ENCODE measurements around the gene CHD2.
"Not testable (repeated sequence)": the region's sequence is repeated elsewhere in the genome, so short reads cannot be mapped to it uniquely, and the experiment has no call there.

CHD2 gene

GRCh38 chr15:92906563-92907081 is 6.5 kb downstream of the CHD2 start:
- DNase-seq (ENCODE audit: low read depth) = no peak

DNA sequence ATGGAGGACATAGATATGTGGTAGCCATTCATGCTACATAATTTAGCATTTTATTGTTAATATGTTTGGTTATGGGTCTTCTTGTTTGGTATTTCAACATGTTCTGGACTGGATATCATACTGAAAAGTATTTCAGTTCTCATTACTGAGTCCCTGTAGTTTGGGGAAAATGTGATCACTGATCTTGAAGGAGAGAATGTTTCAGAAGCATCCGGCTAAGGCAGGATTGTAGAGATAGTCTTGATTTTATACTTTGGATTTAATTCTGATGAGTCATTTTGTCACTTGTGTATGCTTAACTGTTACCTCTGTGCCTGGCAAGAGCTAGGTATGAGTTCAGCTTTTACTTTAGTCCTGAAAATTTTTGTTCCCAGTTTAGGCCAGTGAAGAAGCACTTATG is 7.1 kb downstream of the CHD2 start:
- no peak for DNase-seq (ENCODE audit: low read depth)

DNA sequence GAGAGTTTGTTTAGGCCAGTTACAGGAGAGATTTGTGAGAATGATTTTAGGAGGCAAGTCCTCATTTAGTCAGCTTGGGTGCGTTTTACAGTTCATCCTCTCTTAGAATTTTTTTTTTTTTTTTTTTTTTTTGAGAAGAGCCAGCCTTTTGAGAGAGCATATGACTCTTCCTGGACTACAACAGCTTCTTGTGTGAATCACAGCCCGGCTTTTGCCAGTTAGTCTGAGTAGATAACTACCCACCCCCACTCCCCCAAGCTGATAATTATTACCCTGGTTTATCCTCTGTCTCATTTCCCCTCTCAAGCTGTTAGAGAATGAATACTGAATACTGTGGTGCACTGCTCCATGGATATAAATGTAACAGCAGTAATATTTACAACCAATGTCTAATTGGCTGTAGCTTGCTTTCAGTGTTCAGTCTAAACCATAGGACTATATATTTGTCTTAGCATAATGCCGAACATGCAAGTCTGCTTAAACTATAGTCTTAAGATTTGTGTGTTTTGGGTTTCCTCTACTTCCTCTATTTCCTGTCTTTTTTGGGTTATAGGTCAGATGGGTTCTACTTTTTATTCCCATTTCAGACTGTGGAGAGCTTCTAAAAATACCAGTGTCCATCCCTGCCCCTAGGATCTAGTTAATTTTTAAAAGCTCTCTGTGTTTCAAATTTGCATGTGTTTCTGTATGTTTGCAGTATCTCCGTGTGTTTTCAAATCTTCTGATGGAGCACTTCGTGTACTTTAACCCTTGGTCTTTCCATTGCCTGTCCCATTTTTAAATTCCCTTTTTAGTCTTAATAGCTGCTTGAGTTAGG is 8.0 kb downstream of the CHD2 start:
- DNase-seq (ENCODE audit: low read depth) = no peak

GRCh38 chr15:92908713-92909057 is 8.6 kb downstream of the CHD2 start:
- no peak for DNase-seq (ENCODE audit: low read depth)

DNA sequence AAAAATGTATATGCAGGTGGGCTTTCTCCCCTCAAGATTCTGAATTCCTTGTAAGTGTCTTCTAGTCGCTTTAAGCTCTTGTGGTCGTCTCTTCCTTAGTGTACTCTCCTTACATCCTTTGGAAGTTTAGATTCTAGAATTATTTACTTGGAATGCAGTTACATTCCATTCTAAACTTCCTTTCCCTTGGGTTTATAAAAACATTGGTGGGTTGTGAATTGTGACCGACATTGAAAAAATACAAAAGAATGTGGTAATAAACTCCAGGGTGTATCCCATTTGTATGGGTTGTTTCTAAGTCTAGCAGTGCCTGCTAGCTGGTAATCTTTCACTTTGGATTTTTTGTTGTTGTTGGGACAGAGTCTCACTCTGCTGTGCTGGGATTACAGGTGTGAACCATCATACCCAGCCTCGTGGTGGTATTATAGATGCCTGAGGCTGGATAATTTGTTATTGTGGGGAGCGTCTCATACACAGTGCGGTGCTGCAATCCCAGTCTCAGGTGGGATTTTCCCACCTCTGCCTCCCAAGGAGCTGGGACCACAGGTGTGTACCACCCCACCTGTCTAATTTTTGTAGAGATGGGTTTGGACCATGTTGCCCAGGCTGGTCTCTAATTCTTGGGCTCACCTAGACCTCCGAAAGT is 9.1 kb downstream of the CHD2 start:
- no peak for DNase-seq (ENCODE audit: low read depth)

GRCh38 chr15:92910451-92910850 is 10.3 kb downstream of the CHD2 start:
- DNase-seq (ENCODE audit: low read depth) = no peak

DNA sequence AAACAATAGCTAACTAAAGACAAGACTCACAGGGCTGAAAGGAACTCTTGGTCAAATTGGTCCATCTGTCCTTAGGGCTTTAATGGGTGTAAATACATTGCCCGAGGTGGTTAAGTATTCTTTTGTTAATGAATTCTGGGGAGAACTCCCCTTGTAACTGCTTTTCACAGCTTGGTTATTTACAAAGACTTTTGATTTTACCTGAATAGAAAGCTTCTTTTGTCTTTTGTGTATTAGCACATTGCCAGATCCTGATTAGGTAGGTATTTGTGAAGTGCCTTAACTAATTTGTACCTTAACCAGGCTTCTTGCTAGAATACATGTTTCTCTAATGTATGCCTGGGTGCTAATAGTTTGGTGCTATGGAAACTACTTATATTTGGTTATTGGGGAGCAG is 14.0 kb downstream of the CHD2 start:
- DNase-seq (ENCODE audit: low read depth) = no peak

GRCh38 chr15:92914768-92915221 is 14.7 kb downstream of the CHD2 start:
- DNase-seq (ENCODE audit: low read depth) = no peak

GRCh38 chr15:92915766-92916435 is 15.8 kb downstream of the CHD2 start:
- no peak for DNase-seq (ENCODE audit: low read depth)

DNA sequence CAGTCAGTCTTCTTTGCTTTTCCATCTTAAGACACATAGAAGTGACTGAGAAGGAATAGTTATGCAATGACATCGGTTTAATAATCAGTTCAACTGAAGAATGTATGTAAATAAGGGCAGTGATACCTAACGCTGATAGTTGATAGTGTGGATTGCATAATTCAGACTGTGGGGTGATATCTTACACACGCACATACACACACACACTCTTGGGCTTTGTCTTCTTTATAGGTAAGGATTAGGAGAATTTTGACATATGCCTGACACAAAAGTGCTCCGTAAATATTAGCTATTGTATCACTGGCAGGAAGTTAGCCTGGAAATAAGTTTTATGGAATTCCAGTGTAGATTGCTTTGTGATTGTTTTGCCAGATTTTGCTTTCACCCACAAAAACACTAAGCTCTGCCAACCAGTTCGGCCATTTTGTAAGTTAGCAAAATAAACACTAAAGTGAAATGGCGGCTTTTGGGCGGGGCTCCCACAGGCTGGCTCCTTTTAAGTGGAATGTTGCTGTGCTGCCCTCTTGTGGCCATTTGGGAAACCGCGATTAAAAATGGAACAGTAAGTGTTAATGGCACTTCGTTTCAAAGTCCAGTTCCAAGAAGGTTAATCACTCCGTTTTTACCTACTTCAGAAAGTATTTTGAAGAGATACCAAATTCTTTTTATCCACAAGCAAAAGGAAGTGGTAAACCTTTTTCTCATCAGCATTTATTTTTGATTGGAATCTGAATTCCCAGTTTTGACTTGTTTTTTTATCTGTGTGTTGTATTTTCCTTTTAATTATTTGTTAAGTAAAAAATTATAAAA is 17.7 kb downstream of the CHD2 start:
- peak; percentile 93 for DNase-seq (ENCODE audit: low read depth)

DNA sequence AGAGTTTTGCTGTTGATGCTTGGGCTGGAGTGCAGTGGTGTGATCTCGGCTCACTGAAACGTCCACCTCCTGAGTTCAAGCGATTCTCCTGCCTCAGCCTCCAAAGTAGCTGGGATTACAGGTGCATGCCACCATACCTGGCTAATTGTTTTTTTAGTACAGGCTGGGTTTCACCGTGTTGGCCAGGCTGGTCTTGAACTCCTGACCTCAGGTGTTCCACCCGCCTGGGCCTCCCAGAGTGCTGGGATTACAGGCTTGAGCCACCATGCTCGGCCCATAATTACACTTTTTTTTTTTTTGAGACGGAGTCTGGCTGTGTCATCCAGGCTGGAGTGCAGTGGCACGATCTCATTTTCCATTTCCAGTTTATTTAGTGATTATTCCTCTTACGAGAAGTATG is 18.8 kb downstream of the CHD2 start:
- not testable (repeated sequence) for DNase-seq (ENCODE audit: low read depth)

DNA sequence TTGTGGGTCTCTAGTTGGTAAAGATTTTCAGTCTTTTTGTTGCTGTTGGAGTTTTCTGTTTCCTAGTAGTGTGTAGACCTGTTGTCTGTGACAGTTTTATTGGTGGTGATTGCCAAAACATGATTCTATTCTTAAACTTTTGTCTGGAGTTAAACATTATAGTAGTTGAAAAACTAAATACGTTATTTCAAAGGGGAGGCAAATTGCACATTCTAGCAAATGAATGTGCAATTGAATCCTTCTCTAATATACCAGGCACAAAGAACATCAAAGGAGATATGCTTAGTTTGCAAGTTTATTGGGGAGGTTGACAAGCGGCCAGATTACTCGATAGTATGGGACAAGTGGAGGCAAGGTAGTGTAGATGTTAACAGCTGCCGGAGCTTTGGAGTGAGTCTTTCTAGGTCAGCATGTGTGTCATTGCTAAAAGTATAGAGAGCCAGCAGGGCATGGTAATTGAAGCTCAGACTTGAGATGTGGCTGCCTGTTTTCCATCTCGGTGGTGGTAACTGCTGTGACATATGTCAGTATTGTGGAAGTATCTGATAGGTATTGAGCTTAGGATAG is 20.6 kb downstream of the CHD2 start:
- DNase-seq (ENCODE audit: low read depth) = no peak

GRCh38 chr15:92921215-92922131 is 21.3 kb downstream of the CHD2 start:
- DNase-seq (ENCODE audit: low read depth) = no peak

DNA sequence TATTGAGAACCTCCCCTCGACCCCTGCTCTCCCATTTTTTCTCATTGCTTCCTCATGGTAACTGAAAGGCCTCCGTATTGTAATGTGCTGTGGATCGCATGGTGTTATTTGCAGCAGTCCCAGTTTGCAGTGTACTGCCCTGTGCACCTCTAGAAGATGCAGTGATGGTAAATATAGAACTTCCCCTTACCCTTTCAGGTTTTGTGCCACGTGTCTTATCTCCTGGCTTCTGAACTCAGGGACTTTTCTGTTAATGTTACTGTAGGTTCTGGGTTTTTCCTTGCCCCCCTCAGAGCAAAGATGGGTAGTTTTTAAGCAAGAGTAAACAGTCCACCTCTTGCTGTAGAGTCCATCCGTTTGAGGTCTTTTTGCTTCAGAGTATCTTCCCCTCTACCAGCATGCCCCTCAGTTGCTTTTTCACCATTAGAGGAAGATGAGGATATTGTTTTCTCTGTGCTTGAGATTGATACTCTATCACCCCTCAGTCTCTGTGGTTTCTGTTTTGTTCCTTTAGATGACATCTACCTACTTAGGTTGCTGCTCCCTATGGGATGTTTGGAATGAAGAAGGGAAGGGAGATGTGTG is 22.4 kb downstream of the CHD2 start:
- DNase-seq (ENCODE audit: low read depth) = no peak

DNA sequence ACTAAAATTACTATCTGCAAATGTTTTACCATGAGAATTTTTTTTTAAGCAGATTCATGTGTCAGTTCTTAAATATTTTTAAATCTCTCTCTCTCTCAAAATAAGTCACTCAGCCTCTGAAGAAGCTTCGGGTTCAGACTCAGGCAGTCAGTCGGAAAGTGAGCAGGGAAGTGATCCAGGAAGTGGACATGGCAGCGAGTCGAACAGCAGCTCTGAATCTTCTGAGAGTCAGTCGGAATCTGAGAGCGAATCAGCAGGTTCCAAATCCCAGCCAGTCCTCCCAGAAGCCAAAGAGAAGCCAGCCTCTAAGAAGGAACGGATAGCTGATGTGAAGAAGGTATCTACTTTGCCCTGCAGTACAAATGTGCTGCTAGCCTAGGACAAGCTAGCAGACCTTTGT is 24.1 kb downstream of the CHD2 start:
- no peak for DNase-seq (ENCODE audit: low read depth)

- no peak for DNase-seq (ENCODE audit: low read depth)
Observed at GRCh38 chr15:92925454-92925853, 25.3 kb downstream of the CHD2 start.

DNA sequence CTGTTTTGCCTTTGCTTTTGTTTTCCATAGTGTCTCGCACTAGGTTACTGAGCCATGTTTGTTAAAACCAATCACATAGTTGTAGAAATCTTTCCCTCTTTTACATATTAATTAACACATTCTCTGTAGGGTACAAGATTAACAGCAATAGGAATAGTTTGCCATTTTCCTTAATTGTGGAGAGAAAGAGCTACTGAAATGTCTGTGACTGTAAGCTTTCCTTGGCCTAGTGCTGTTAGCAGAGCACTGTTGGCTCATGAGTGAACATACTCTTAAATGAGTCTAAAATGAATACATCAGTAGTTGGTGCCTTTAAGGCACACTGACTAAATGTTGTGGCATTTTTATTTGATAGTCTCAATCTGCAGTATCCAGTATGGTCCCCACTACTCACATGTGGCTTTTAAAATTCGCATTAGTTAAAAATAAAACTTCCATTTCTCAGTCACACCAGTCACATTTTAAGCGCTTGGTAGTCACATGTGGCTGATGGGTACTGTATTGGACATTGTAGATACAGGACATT is 28.2 kb downstream of the CHD2 start:
- no peak for DNase-seq (ENCODE audit: low read depth)

DNA sequence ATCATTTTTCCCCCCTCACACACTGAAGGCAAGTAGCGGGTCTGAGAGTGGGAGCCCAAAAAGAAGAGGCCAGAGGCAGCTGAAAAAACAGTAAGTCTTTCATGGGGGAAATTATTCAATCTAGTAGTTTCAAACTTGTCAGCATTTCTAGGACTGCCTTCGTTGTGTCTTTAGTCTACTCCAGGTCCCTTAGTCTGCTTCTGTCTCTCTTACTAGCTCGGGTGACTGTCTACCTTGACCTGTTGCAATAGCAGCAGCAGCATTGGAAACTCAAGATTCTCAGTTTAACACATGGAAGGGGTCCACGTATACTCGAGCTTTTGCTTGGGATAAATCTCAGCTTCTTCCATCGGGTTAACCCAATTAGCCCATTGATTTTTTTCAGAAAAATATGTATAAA is 28.9 kb downstream of the CHD2 start:
- no peak for DNase-seq (ENCODE audit: low read depth)

DNA sequence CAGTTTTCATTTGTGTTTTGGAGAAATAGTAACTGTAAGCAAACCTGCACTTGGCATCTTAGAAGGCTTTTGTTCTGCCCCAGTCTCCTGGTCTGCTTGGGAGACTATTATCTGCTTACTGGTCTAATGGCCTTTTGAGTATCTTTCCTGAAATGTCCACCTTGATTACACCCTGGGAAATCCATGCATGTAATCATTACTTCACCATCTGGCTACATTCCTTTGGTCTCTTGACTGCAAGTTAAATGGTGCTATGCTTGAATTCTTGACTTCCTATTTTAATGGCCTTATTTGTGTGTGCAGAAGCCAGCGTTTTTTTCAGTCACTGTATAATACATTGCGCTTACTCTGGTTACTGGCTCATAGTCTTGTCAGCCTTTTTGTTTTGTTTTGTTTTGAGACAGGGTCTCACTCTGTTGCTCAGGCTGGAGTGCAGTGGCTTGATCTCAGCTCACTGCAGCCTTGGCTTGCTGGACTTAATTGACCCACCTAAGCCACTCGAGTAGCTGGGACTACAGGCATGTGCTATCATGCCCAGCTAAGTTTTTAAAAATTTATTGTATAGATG is 30.0 kb downstream of the CHD2 start:
- no peak for DNase-seq (ENCODE audit: low read depth)

- no peak for DNase-seq (ENCODE audit: low read depth)
Observed at GRCh38 chr15:92930776-92931175, 30.7 kb downstream of the CHD2 start.

All from stimulated activated CD8-positive, alpha-beta memory T cell treated with anti-CD3 and anti-CD28 coated beads, Interleukin-15, amount 100 ng/mL, for 1 hour (primary cell).